Endometrial microvascular endothelial cells (primary cell): ENCODE data around the gene ERI3. TPM values are rescaled to one million over a fixed set of nuclear protein-coding genes. Genes with fewer than 3 reads are reported as not detected.

Source experiments
- in situ Hi-C: cut with HindIII; loops from 2 replicates; pipeline ENCODE4 v1.10.0; 2017; ENCODE audit warnings: low sequenced_read_pairs, low pct_unique_long_range_greater_than_20kb; ENCODE audit errors: inconsistent ontology term
- total RNA-seq: library from RNA; depleted of rRNA; stranded (reverse); fragments of >200 nt; gene quantifications from one replicate; pipeline ENCODE4 v1.2.3, GENCODE V29; 2015; ENCODE audit errors: inconsistent ontology term

The ERI3 gene
- total RNA-seq, 1 donor from 2014 or later: 59.5 TPM

DNA sequence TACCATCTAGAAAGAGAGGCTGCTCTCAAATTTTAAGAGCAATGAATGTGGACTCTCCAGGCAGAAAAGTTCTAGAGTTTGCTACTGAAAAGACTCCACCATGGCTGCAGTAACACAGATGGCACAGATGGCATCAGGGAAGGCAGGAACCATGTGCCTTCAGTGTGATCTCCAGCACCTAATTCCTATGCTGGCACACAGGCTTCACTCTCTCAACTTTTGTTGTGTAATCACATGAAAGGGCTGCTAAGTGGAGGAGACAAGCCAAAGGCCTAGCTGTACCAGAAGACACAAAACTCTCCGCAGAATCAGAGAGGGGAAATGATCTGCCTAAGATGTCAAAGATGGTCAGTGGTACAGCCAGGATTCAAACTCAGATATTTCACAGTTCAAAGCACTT is 31.1 kb downstream of the ERI3 start:
- in situ Hi-C loops: no loop called here

DNA sequence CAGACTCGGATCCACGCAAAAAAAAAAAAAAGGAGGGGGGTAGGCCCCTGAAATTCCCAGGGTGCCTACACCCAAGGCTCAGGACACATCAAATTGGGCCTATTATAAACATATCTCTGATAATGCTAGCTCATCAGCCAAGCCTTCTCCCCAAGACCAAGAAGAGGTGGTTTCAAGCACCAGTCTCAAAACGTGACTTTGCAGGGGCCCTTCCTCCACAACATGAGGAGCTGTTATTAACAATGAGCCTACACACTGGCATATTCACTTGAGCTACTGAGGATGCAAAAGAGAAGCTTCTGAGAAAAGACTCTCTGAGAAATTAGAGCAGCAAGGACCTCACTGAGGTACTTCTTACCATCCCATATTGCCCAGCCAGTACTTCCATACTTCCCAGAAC is 32.7 kb downstream of the ERI3 start:
- in situ Hi-C loops: no loop called here

DNA sequence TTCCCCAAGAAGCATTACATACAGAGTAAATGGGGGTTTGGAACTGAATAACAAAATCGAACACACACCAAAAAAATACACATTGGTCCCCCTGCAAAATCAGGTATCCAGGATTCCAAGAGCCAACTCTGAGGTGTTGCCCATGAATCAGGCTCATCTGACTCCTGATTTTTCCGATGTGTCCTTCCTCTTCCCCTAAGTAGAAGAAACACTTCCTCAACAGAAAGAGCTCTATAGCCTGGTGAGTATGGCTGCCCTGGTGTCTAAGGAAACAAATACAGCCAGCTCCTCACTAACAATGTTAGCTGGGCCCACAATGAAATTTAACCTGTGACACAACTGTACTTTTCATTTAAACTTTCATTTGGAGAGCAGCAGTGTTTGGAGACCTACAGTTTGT is 33.6 kb downstream of the ERI3 start:
- in situ Hi-C loops: no loop called here

- in situ Hi-C loops: no loop called here
These were observed 36.7 kb downstream of the ERI3 start for GRCh38 chr1:44318097-44319088.

- in situ Hi-C loops: no loop called here
These were observed 38.8 kb downstream of the ERI3 start for GRCh38 chr1:44316231-44316759.

DNA sequence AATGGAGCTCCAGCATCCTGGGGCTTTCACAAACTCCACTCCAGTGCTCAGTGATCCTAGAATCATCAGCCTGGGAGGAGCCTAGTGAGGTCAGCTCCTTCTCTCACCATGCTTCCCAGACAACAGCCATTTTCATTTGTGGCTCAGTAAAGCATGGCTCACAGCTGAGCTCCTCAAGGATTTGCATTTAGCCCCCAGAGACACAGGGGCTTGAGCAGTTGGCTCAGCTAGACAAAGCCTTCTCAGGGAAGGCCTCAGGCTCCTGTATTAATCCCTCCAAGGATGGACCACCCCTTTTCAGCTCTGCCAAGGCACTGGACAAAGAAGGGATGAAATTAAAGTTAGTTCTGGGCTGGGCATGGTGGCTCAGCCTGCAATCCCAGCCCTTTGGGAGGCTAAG is 39.5 kb downstream of the ERI3 start:
- in situ Hi-C loops: no loop called here

DNA sequence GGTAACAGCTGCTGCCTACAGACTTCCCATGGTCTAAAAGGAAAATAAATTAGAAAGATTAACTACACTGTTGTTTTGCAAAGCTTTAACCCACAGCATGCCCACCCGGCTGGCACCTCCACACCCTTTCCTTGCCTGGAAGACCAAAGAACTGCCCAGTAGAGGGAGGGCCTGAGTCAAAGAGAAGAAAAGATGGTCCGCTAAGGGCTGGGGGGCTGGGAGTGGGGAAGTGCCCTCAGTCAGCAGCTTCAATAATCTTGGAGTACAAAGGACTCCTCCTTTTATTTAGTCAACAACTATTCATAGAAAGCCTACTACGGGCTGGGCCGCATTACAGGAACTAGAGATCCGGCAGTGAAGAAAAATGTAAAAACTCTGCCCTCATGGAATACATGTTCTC is 40.6 kb downstream of the ERI3 start:
- in situ Hi-C loops: no loop called here

DNA sequence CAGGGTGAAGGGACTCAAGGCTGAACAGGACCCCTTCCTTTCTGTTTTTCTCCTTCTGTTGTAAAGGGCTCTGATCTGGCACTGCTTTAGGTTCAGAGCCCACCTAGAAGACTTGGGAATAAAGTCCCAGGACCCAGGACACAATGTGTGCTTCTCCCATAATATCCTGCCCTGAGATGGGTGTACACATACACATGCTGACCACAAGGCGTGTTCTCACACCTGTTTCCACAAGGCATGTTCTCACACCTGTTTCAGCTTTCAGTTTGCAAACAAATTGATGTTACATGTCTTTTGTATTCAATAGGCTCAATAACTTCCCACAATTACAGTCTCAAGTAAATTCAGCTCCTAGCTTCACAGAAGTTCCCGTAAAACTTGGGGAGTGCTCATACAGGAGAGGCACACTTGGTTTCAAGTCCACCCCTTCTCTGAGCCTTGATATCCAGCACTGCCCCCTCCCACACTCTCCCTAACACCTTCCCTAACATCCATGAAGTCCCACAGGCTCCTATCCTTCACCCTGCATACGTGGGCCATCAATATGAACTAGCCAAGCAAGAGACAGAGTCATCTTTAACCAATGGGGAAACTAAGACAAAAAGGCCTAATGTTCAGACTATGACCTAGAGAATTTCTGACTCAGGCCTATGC is 41.7 kb downstream of the ERI3 start:
- in situ Hi-C loops: no loop called here

GRCh38 chr1:44312399-44313196 is 42.5 kb downstream of the ERI3 start:
- in situ Hi-C loops: no loop called here

DNA sequence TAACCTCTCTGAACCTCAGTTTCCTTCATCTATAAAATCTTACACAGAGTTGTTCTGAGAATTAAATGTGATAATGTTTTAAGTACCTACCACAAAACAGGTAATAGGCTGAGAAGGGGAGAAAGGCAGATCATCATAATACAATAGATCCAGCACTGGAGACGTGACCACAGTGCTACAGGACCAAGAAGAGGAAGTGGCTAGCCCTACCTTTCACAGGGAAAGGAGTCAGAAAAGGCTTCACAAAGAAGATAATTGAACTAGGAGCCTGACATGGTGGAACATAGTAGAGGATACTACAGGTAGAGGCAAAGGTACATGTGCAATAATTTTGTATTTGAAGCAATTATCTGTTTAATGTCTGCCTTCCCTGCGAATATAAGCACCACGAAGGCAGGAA is 45.1 kb downstream of the ERI3 start:
- in situ Hi-C loops: no loop called here

DNA sequence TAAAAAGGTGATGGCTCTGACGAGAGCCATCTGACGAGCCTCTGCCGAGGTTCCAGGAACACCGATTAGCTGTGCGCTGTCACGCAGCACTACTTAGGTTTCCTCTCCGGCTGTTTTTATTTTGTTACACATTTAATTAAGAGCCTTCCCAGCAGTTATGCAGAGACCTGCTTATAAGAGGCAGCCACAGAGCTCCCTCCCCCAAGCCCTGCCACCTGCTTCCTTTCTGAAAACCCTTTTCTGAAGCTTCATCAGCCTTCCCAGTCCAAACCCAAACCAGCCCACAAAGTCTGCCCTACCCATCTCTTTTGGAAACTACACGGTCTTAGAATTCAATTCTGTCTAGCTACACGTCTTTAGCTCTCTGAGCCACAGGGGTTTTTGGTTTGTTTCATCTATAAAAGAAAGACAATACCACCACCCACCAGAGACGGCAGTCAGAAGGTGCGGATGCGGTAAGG is 49.1 kb downstream of the ERI3 start:
- in situ Hi-C loops: no loop called here

GRCh38 chr1:44303532-44303931 is 51.5 kb downstream of the ERI3 start:
- in situ Hi-C loops: no loop called here

- in situ Hi-C loops: no loop called here
These were observed 52.5 kb downstream of the ERI3 start for GRCh38 chr1:44302541-44302940.

DNA sequence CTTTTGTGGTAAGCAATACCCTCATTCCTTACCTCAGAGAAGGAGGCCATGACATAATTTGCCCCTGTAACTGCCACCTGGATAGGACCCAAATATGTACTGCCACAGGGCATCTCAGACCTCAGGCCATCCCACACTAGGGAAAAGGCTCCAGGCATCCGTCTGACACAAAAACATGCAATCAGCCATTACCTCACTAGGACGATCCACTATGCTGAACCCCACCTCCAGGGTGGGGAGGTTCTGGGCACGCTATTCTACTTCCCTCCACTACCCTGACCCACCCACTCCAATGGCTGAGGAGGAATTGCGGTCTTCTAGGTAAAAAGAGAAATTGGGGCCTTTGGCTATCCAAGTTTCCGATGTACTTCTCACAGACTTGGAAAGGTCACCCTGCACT is 53.6 kb downstream of the ERI3 start:
- in situ Hi-C loops: no loop called here

- in situ Hi-C loops: no loop called here
These were observed 54.2 kb downstream of the ERI3 start for GRCh38 chr1:44300852-44301251.

- in situ Hi-C loops: no loop called here
These were observed 57.2 kb downstream of the ERI3 start for GRCh38 chr1:44297695-44298400.

DNA sequence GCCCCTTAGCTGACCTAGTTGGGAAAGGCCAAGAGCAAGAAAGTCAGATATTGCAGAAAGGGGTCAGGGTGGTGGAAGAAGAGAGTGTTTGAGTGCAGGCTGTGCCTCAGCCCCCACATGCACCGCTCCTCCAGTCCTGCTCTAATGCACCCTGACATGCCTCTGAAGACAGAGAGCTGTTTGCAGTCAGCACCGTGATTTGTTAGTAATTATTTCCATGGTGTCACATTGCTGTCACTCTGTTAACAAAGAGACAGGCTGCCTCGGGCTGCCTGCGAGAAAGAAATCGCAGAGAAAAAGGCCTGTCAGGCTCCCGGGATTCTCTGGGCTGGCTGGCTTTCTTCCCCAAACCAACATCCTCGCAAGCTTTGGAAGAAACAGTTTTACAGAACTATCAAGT is 58.3 kb downstream of the ERI3 start:
- in situ Hi-C loops: no loop called here

- in situ Hi-C loops: no loop called here
These were observed 59.0 kb downstream of the ERI3 start for GRCh38 chr1:44296086-44296485.

- in situ Hi-C loops: no loop called here
These were observed 60.5 kb downstream of the ERI3 start for GRCh38 chr1:44294588-44295007.
